ENCODE data around the gene SH2D3C. TPM values are rescaled to one million over a fixed set of nuclear protein-coding genes. Genes with fewer than 3 reads are reported as not detected.

SH2D3C gene
- total RNA-seq, 1 experiment from 2014 or later = 0.57 TPM

DNA sequence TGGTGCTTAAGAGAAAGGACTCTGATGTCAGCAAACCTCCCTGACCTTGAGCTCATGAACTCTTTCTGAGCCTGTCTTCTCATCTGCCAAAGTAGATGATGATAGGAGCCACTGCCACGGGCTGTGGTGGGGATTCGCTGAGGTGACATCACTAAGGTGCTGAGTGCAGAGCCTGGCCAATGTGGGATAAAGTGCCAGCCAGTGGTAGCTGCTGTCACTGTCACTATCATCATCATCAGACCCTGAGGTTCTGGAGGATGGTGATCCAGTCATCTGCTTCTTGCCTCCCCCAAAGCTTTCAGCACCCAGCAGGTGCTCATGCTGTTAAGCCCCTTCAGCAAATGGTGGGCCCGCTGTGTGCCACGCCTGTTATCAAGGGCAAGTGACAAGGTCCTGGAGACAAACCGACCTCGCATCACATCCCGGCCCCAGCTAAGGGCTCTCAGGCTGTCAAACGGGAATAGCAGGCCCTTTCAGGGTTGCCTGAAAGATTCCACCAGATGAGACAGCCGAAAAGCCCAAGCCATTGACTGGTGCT is 30.6 kb upstream of the SH2D3C start:
- no peak for DNase-seq (ENCODE audit: extremely low read depth, low read depth)

DNA sequence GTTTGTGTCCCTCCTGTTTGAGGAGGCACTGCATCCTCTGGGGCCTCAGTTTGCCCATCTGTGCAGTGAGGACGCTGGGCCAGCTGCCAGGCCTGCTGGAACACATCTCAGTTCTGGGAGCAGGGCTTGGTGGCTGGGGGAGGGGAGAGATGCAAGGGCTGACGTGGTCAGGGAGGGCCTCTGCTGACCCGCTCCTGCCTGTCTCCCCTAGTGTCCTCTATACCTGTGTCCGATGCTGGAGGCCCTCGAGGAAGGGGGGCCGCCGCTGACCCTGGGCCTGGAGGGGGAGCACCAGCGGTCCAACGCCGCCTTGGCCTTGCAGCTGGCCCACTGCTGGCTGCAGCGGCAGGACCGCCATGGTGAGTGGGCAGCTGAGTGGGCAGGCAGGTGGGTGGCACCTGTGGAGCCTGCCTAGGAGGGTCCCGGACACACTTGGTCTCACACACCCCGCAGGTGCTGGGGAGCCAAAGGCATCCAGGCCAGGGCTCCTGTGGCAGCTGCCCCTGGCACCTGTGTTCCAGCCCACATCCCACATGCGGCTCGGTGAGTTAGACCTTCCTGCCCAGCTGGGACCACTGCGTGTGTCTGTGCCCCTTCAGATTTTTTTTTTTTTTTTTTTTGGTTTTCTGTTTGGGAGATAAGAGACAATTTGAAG is 30.0 kb upstream of the SH2D3C start:
- DNase-seq (ENCODE audit: extremely low read depth, low read depth) = no peak

DNA sequence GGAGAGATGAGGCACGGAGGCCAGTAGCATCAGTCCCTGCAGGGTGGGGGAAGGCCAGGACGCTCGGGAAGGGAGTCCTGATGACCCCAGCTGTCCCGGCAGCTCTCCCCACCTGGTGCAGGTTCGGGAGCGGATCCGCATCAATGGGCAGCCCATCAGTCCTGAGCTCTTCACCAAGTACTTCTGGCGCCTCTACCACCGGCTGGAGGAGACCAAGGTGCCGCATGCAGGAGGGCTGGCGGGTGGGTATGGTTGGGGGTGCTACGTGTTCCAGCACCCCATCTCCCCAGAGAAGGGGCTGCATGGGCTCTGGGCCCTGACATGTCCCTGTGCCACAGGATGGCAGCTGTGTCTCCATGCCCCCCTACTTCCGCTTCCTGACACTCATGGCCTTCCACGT is 28.4 kb upstream of the SH2D3C start:
- no peak for DNase-seq (ENCODE audit: extremely low read depth, low read depth)

DNA sequence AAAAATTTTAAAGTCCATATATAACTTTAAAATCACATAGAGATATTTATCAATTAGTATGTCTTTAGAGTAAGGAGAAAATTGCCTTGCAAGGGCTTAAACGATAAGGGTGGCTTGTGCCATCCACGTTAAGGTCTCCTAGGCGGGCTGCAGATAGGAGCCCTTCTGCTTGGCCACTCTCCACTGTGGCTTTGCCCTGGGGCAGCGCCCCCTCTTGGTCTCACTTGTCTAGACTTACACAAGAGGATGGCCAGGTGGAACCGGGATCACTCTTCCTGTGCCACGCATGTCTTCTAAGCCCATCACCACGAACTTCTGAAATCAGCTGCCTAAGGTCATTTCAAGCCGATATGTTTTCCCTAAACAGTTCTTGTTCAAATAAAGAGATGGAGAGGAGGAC is 27.2 kb upstream of the SH2D3C start:
- DNase-seq (ENCODE audit: extremely low read depth, low read depth) = no peak

DNA sequence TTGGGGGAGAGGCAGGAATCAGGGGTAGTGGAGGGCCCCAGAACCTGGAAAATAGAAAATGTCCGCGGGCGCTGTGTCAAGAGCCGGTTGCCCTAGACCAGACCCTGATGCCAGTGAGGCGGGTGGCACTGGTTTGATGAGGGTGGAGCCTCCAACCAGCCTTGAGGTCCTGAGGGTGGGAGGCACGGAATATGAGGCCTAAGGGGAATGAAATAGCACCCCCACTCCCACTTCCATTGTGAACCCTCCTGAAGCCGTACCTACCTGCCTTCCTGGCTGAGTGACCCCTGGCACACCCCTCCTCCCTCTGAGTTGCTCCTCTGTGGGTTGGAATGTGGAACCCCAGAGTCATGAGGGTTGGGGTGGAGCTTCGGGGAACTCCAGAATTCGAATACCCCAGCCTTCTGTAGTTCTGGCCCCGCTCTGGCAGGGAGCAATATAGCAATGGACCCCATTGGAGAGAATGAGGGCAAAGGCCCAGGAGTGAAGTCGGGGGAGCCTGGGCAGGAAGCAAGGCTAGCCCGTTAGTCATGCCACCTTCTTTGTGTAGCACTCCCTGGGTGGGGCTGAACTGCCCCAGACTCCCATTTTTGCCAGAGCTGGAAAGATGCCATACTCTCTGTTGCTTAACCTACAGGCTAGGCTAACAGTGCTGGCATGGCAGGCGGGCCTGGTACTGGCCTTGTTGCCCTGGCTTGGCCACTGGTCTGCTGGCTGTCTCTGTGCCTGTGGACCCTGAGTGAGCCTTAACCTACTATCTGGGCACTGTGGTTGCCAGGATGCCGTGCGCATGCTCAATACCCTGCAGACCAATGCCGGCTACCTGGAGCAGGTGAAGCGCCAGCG is 25.3 kb upstream of the SH2D3C start:
- no peak for DNase-seq (ENCODE audit: extremely low read depth, low read depth)

DNA sequence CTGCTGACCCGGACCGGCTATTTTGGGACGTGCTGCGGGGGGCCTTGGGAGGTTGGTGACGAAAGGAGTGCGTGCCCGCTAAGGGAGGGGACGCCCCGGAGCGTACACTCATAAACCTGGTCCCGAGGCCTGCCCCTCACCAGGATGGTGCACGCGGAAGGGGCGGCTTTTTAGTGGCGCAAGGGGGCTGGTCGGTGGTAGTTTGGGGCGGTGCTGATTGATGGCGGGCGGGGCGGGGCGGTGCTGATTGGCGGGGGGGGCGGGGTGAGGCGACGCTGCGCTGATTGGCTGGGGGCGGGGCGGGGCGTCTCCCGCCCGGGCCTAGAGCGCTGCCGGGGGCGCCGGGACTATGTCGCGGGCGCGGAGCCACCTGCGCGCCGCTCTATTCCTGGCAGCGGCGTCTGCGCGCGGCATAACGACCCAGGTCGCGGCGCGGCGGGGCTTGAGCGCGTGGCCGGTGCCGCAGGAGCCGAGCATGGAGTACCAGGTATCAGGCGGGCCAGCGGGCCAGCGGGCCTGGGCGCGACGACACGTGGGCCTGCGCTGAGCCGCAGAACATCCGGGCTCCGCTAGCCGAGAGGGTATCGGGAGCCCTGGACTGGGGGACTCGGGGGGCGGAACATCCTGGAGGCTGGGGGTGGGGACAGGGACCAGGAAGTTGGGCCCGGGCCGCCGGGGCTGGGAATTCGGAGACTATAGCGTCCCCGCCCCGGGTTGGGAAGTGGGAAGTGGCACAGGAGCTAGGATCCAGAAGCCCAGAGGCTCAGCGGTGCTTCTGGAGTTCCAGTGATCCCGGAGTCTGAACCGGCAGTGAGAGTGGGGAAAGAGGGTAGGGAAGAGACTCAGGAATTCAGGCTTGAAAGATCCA is 24.3 kb upstream of the SH2D3C start, which contains the start of gene FPGS:
TSS of gene FPGS (plus strand) at position 307 of the 868 bp plus-strand sequence. CDS start at position 350, 43 bp downstream.
- peak; percentile 58 for DNase-seq (ENCODE audit: extremely low read depth, low read depth)

DNA sequence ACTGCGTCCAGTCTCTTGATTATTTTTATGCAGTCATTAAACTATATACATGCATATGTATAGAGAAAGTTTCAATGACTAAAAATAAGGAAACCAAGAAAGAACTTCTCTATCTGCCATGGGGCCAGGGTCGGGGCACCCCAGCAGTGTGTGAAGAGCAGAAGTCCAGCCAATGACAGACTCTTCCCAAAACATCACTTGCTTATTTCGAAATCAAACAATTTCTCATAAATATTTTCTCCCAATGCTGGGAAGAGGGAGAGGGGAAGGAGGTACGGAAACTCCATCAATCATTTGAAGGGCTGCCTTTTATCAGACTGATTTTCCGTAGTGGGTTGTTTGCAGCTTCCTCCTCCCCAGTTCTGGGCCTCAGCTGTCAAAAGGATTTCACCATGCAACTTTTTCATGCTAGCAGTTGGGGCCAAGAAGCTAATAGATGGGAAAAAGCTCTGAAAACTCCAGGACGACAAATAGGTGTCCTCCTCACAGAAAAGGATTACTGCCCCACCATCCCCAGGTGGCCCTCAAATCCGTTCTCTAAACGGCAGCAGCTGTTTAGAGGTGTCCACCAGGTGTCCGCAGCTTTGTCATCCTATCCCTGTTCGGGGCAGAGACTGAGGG is 23.6 kb upstream of the SH2D3C start:
- DNase-seq (ENCODE audit: extremely low read depth, low read depth) = no peak

DNA sequence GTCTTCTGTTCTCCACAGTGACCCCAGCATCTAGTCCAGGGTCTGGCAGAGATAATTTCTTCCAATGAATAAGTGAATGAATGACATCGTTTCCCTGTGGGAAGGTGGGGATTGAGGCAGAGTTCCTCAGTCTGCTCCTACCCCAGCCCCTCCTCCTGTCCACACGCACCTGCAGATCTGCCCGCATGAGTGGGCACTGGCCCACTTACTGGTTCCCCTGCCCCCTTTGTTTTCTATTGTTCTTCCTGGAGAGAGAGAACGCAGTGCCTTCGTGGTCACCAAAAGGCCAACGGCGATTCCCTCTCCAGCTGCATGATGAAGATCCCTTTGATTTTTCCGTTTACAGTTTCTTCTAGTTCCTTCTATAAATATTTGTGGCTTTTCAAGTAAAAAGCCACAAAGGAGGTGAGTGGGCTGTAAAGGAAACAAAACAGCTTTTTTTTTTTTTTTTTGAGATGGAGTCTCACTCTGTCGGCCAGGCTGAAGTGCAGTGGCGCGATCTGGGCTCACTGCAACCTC is 18.4 kb upstream of the SH2D3C start:
- DNase-seq (ENCODE audit: extremely low read depth, low read depth) = no peak

DNA sequence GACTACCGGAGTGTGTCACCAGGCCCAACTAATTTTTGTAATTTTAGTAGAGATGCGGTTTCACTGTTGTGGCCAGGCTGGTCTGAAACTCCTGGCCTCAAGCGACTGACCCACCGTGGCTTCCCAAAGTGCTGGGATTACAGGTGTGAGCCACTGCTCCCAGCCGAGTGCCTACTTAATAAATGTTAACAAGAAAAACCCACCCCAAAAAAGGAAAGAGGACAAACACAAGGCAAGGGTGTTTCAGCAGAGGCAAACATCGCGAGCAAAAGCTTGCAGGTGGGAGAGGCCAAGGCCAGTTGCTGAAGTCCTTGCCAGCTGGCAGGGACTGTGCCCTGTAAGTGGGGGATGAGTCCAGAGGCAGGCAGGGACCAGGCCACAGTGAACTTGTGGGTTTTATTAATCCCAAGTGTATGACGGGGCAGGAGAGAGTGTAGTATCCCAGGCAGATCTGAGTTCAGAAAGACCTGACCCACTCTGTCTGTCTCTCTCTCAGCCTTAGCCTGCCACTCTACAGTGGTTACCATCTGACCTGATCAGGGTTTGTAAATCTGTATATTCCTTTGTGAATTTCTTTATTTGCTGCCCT is 17.9 kb upstream of the SH2D3C start:
- DNase-seq (ENCODE audit: extremely low read depth, low read depth) = no peak

DNA sequence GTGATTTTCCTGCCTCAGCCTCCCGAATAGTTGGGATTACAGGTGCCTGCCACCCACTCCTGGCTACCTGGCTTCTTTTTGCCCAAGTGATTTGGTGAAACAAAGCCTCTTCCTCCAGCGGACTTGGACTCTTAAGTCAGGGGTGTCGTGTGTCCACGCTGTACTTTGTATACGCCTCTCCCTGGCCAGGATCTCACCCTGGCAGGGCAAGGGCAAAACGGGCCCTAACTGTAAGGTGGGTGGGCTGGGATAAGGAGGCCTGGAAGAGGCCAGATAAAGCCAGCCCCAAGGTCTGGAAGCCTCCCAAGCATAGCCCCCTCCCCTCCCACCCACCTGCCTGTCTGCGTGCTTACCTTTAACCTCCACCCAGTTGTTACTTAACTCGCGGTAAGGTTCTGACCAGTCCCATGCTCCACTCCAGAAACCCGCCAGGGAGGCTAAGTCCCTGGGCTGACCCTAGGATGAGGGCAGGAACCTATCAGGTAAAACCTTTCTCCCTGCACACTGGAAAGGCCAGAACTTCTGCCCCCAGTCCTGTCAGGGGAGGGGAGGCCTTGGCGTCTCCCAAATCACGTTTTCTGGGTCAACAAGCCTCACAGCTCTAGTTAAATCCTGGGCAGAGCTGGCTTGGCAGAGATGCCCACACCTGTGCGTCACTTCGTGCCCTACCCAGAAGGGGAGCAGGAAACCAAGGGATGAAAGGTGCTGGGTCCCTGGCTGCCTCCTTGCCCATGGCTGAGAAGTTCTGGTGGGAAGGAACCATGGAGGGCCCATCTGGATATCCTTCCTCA is 15.7 kb upstream of the SH2D3C start:
- no peak for DNase-seq (ENCODE audit: extremely low read depth, low read depth)

DNA sequence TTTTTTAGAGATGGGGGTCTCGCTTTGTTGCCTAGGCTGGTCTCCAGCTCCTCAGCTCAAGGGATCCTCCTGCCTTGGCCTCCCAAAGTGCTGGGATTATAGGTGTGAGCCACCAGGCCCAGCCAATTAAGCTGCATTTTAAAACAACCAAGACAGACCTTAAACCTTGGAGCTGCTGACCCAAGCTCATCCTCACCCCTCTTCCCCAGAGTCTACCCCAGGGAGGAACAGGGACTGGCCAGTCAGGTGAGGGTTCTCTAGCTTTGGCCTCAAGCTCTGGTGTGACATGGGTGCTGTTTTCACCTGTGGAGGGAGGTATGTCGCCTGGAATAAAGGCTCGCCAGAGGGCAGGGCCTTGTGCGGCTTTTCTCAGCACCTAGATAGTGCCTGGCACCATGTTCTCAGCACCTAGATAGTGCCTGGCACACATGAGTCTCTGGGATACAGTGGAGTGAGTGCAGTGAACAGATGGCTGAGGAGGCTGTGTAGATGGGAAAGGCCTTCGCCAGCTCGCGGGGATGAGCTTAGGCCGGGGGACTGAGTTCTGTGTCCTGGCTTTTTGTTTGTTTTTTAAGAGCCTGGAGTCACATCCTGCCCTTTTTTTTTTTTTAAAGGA is 14.7 kb upstream of the SH2D3C start:
- no peak for DNase-seq (ENCODE audit: extremely low read depth, low read depth)

DNA sequence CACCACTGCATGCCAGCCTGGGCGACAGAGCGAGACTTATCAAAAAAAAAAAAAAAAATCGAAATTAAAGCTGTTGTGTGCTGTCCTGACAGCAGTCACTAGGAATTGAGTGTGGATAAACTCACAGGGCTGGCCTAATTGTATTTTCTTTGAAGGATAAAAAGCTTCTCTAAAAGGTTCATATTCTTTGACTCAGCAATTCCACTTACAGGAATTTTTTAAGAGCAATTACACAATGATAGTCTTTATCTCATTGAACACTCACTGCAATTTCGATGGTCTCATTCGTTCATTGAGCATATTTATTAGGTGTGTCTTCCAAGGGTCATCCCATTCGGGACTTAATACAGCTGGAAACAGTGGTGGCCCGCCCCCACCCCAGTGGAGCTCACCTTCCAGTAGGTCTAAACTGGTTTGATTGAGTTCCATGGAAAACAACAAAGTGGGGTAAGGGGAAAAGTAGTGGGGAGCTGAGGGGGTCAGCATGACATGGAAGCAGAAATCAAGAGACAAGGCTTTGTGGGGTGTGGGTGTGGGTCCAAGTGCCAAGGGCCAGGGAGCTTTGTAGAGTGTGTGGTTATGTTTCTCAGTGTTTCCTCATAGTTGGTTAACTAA is 14.1 kb upstream of the SH2D3C start:
- no peak for DNase-seq (ENCODE audit: extremely low read depth, low read depth)

DNA sequence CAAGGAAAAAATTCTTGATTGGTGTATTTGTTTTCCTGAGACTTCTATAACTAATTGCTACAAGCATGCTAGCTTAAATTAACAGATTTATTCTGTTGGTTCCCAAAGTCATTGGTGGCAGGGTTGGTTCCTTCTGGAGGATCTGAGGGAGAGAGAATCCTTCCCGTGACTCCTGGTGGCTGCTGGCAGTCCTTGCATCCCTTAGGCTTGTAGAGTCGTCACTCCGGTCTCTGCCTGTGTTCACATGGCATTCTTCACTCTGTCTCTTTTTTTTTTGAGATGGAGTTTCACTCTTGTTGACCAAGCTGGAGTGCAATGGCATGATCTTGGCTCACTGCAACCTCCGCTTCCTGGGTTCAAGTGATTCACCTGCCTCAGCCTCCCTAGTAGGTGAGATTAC is 12.6 kb upstream of the SH2D3C start:
- no peak for DNase-seq (ENCODE audit: extremely low read depth, low read depth)

DNA sequence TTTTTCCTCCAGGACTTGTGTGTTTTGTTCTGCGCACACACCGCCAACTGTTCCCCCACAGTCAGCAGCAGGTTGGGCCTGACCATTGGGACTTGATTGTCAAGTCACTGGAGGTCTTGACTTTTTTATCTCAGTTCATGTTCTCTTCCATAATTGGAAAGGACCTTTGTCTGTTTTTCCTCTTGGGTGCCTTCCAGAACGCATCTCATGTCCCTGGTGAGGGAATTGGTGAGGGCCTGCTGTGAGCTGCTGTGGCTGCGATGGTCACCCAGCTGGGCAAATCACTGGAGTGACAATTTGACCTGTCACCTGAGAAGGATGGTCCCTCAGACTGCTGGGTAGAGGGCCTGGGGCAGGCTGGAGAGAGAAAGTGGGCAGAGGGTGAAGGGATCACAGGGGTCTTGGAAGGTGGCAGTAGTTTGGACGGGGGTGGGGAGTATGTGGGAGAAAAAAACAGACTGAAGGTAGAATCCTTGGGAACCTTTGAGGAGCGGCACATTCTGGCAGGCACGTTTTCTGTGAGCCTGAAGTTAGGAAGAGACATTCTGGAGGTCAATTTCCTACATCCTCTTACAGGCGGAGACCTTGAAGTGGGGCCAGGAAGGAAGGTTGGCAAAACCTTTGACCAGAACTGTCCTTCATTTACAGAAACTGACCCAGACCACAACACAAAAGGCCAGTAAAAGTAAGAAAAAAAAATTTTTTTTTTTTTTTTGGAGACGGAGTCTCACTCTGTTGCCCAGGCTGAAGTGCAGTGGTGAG is 11.8 kb upstream of the SH2D3C start:
- DNase-seq (ENCODE audit: extremely low read depth, low read depth) = no peak

DNA sequence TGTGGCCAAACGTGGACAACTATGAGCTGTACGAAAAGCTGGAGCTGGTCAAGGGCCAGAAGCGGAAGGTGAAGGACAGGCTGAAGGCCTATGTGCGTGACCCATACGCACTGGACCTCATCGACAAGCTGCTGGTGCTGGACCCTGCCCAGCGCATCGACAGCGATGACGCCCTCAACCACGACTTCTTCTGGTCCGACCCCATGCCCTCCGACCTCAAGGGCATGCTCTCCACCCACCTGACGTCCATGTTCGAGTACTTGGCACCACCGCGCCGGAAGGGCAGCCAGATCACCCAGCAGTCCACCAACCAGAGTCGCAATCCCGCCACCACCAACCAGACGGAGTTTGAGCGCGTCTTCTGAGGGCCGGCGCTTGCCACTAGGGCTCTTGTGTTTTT is 10.7 kb upstream of the SH2D3C start:
- DNase-seq (ENCODE audit: extremely low read depth, low read depth) = no peak

DNA sequence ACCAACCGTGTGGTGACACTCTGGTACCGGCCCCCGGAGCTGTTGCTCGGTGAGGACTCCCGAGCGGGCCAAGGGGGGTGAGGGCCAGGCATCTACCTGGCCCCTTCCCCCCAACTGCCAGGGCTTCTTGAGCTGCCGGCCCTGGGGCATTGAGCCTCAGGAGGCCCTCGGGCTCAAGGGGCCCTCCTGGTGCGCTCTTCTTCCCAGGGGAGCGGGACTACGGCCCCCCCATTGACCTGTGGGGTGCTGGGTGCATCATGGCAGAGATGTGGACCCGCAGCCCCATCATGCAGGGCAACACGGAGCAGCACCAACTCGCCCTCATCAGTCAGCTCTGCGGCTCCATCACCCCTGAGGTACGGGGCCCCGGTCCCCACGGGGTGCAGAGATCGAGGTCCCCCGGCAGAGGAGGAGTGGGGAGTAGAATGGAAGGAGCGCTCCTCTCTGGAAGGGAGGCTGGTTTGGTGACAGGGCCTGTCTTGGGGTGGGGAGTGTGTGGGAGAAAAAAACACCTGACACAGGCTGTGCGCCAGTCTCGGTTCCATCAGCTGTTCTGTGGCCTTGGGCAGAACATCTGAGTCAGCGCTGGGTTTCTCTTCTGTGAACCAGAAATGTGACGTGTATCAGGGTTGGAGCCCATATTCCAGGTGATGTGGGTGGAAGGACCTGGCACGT is 10.0 kb upstream of the SH2D3C start:
- no peak for DNase-seq (ENCODE audit: extremely low read depth, low read depth)

DNA sequence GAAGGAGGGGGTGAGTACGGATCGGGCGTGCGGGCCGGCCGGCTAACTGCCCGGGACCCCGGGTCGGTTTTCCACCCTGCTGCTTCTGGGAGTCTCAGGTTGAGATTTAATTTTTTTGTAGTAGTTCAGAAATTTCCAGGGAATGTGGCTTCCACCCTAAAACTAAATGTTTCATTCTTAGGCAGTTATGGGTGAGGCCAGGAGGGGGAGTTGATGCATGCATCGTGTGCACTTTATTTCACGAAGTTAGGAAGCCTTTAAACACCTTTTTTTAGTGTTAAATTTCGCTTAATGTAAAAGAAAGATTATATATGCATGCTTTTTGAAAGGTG is 8.3 kb upstream of the SH2D3C start:
- DNase-seq (ENCODE audit: extremely low read depth, low read depth) = no peak
